Choroid plexus epithelial cell (primary cell): ENCODE data around the gene CDH13.

Experiments used
- DNase-seq: peaks from one replicate; pipeline ENCODE4 v3.0.0-alpha.2; 2010; ENCODE audit warnings: low read depth
- H3K4me3 ChIP-seq: 2 replicates; pipeline ENCODE4 v1.5.1; 2011; ENCODE audit warnings: low read depth, mild to moderate bottlenecking, control low read depth, low read length, moderate library complexity
- CTCF ChIP-seq: conservative IDR thresholded peaks from 2 replicates; pipeline ENCODE4 v1.5.1; 2011; ENCODE audit warnings: low read depth, mild to moderate bottlenecking, control low read depth, inconsistent platforms, low read length, moderate library complexity

Gene CDH13

DNA sequence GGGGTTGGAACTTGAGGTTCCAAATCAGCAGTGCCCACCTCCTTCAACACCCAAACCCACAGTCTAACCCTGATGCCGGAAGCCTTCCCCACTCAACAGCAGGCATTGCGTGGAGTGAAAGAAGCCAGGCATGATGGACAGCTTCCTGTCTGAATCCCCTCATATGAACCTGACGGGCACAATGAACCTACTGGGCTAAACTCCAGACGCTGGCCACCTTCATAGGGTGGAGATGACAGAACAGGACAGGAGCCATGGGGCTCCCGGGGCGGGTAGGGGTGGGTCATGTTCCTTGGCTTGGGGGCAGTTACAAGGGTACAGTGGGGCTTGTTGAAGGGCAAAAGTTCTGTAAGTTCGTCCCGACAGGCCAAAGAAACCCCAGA, 1180.5 kb downstream of the CDH13 start:
- no peak for TF ChIP-seq CTCF
- peak overlapping the region; percentile 13 for H3K4me3 ChIP-seq
- DNase-seq, result no peak

DNA sequence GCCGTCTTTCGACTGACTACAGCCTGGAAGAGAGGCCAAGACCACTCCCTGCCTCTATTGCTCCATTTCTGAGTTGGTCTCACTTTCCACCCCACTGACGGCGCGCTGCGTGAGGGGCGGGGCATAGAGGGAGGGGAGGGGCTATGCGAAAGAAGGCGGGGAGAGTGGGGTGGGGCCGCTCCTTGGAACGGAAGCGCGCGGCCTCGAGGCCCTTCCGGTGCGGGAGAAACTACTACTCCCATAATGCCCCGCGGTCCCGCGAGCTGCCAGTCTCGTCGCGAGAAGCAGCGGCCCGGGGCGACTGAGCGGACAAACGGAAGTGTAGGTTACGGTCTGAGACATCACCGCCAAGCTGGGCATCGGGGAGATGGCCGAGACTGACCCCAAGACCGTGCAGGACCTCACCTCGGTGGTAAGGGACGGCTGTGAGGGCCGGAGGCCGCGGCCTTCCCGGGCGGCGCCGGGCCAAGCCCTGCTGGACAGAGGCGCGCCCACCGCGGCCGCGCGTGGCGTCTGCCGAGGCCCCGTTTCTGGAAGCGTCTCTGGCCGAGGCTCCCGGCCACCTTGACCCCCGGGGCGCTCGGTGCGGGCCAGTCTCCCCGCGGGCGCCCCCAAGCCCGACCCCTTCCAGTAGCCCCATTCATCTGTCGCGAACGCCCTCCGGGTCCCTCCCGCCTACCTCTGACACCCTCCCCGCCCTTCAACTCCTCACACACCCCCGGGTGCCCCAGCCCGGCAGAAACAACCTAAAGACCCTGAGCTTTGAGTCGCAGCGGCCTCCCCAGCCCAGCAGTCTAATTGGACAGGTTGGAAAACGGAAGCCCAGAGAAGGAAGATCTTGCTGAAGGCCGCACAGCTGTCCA, 1181.2 kb downstream of the CDH13 start, which contains the start of gene HSBP1:
Gene HSBP1, plus strand, starts transcription at position 269 of the 863 bp plus-strand sequence. Its CDS starts 99 bp downstream, at position 368.
- peak; percentile 94 for DNase-seq
- no peak for TF ChIP-seq CTCF
- peak within 1 kb of the TSS; percentile 90 for H3K4me3 ChIP-seq

GRCh38 chr16:83808573-83809014, 1181.8 kb downstream of the CDH13 start:
- no peak for DNase-seq
- TF ChIP-seq CTCF, result no peak
- H3K4me3 ChIP-seq, result peak overlapping the region; percentile 90

DNA sequence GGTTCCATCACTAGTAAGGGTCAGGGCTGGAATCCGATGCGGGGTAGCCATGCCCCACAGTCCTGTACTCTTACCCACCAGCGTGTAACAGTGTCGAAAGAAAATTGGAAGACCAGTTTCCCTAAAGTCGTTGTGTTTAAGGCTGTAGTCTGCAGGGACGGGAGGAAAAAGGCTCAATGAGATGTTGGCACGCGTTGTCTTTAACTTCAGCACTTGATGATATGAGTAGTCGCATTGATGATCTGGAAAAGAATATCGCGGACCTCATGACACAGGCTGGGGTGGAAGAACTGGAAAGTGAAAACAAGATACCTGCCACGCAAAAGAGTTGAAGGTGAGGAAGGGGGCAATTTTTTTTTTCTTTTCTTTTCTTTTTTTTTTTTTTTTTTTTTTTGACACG, 1182.3 kb downstream of the CDH13 start:
- peak overlapping the region; percentile 90 for H3K4me3 ChIP-seq
- no peak for TF ChIP-seq CTCF
- DNase-seq, result no peak

DNA sequence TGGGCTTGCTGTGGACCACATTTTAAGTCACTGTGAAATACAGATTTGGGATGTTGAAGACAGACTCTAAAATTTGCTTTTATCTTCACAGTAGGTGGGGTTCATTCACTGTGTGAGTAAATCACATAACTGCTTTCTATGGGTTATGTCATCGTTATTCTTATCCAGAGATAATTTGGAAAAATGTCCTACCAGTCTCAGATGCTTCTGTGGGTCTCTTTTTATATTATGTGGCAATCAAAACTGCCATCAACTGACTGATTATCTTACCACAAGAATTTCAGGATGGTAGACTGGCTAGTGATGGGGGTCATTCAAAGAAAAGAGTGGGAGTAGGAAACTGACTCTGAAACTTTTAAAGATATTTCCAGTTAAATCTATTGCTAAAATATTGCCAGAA, 1184.1 kb downstream of the CDH13 start:
- TF ChIP-seq CTCF, result no peak
- H3K4me3 ChIP-seq, result no peak overlapping the region
- DNase-seq, result no peak

DNA sequence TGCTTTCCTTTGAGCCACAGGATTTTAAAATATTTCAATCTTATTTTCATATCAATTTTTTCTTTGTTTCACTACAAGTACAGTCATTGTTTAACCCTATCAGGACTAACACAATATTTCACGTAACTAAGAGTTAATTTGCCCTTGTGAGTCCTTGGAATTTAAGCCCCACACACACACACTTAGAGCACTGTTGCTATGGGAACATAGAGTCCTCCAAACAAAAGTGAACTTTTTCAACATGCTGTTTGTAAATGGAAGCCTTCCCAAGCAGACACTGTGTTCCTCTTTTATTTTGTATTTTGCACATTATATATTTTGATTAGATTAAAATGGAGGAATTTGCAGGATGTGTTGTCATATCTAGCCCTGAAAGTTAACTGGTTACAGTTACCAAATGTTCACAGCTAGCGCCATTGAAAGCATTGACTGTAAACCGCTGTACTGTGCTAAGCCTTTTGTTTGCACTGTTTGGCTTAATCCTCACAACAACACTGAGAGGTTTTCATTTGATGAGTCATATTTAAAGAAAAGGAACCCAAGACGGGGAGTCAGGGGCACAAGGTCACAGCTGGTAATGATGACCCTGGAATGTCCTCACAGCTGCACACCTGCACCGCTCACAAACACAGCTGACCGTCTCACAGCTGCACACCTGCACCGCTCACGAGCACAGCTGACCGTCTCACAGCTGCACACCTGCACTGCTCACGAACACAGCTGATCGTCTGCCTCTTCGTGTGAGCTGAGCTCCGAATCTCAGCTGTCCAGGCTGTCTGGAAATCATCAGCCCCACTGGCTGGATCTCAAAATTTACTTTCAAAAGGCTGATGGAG, 1187.3 kb downstream of the CDH13 start:
- no peak overlapping the region for H3K4me3 ChIP-seq
- peak; percentile 79 for DNase-seq
- no peak for TF ChIP-seq CTCF
